SK-N-MC (cell line): Measurements from ENCODE around the gene ASTN2.

Source experiments
- EZH2 ChIP-seq: fragments of 200-600 bp; sonication (generic); IDR thresholded peaks from one replicate; pipeline ENCODE4 v1.6.1; 2017; ENCODE audit warnings: antibody characterized with exemption
- POLR2AphosphoS5 ChIP-seq: IDR thresholded peaks from 2 replicates; pipeline ENCODE4 v1.6.1; 2012; ENCODE audit warnings: mild to moderate bottlenecking, low read depth, low read length, borderline replicate concordance

DNA sequence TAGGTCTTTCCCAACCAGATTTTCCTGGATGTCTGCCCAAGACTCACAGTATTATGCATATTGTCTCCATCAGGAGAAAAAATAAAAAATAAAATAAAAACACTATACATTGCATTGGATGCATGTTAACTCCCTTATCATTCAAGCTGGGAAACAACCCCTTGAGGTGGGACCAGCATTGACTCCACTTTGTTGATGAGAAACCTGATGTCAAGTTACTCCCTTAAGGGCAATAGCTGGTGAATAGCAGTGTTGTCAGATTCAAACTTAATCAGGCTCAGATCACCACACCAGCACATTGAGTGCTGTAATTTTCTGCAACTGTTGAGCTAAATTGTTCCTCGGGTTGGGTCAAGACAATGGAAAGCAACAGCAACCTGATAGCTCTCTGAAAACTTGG is 991.7 kb downstream of the ASTN2 start:
- no peak for TF ChIP-seq EZH2
- no peak for TF ChIP-seq POLR2AphosphoS5
